Measurements from ENCODE around the gene BOLA1.

Gene BOLA1

DNA sequence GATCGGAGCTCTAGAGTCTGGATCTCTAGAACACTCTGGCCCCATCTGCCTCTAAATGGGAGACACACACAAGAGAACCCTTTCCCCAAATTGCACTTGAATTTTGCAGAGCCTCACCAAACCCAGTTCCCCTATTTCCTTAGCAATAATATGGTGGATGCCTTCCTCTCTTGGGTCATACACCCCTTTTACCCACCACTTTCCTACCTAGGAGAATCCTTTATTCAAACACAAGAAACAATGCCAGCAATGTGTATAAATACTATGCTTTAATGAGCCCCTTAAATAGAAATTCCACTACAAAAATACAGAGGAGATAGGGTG is 29.0 kb downstream of the BOLA1 start:
- TF ChIP-seq TCF4 (CRISPR knock-in tag; IDR thresholded peaks at IDR 0.05; ENCODE audit: borderline replicate concordance) (no peak), ESRRG (CRISPR knock-in tag; IDR thresholded peaks at IDR 0.05) (no peak), ZNF8 (CRISPR knock-in tag; IDR thresholded peaks at IDR 0.05) (no peak), RARB (CRISPR knock-in tag; IDR thresholded peaks at IDR 0.05) (no peak), PPARA (CRISPR knock-in tag; IDR thresholded peaks at IDR 0.05; ENCODE audit: borderline replicate concordance) (no peak), TOX (CRISPR knock-in tag; IDR thresholded peaks at IDR 0.05; ENCODE audit: borderline replicate concordance) (no peak)
- TF ChIP-seq, protein P1, sequence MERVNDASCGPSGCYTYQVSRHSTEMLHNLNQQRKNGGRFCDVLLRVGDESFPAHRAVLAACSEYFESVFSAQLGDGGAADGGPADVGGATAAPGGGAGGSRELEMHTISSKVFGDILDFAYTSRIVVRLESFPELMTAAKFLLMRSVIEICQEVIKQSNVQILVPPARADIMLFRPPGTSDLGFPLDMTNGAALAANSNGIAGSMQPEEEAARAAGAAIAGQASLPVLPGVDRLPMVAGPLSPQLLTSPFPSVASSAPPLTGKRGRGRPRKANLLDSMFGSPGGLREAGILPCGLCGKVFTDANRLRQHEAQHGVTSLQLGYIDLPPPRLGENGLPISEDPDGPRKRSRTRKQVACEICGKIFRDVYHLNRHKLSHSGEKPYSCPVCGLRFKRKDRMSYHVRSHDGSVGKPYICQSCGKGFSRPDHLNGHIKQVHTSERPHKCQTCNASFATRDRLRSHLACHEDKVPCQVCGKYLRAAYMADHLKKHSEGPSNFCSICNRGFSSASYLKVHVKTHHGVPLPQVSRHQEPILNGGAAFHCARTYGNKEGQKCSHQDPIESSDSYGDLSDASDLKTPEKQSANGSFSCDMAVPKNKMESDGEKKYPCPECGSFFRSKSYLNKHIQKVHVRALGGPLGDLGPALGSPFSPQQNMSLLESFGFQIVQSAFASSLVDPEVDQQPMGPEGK (CRISPR knock-in tag; IDR thresholded peaks at IDR 0.05; ENCODE audit: borderline replicate concordance) = no peak
- no peak for ATAC-seq

- TF ChIP-seq RARB (CRISPR knock-in tag; IDR thresholded peaks at IDR 0.05) (no peak), BACH2 (CRISPR knock-in tag; IDR thresholded peaks at IDR 0.05; ENCODE audit: borderline replicate concordance) (no peak), ESRRG (CRISPR knock-in tag; IDR thresholded peaks at IDR 0.05) (no peak), SNAI2 (CRISPR knock-in tag; IDR thresholded peaks at IDR 0.05) (no peak), GLIS3 (CRISPR knock-in tag; IDR thresholded peaks at IDR 0.05) (no peak), TOX (CRISPR knock-in tag; IDR thresholded peaks at IDR 0.05; ENCODE audit: borderline replicate concordance) (no peak), ARNTL (CRISPR knock-in tag; IDR thresholded peaks at IDR 0.05; ENCODE audit: borderline replicate concordance, low read depth) (no peak)
- TF ChIP-seq, protein P1 (CRISPR knock-in tag; IDR thresholded peaks at IDR 0.05; ENCODE audit: borderline replicate concordance) = no peak
- TF ChIP-seq, protein P2, sequence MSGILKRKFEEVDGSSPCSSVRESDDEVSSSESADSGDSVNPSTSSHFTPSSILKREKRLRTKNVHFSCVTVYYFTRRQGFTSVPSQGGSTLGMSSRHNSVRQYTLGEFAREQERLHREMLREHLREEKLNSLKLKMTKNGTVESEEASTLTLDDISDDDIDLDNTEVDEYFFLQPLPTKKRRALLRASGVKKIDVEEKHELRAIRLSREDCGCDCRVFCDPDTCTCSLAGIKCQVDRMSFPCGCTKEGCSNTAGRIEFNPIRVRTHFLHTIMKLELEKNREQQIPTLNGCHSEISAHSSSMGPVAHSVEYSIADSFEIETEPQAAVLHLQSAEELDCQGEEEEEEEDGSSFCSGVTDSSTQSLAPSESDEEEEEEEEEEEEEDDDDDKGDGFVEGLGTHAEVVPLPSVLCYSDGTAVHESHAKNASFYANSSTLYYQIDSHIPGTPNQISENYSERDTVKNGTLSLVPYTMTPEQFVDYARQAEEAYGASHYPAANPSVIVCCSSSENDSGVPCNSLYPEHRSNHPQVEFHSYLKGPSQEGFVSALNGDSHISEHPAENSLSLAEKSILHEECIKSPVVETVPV (CRISPR knock-in tag; IDR thresholded peaks at IDR 0.05) = no peak
- no peak for ATAC-seq
Measured at GRCh38 chr1:149929856-149930255, 30.5 kb downstream of the BOLA1 start.

DNA sequence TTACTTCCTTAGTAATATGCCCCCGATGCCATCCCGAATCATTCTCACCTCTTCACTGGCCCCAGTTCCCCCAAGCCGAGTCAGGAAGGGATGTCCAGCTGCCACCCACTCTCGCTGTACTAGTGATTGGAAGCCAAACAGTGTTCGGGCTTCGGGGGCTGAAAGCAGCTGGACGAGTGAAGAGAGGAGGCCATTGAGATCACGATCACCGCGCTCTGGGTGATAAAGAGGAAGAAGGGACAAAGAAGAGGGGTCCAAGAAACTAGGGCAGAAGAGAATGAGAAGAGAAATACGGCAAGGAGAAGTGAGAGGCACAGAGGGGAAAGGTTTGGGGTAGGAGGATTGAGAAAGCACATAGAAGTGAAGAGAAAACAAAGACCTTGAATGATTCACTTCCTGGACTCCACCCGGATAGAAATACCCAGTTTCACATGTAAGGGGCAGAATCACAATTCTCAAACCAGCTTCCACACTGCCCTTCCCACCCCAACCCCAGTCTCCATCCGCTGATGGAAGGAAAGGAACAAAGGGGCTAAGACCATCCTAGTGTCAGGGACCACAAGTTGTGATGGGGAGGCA is 31.9 kb downstream of the BOLA1 start:
- no peak for TF ChIP-seq TOX (CRISPR knock-in tag; IDR thresholded peaks at IDR 0.05; ENCODE audit: borderline replicate concordance)
- TF ChIP-seq, protein P1 (CRISPR knock-in tag; IDR thresholded peaks at IDR 0.05; ENCODE audit: borderline replicate concordance) = no peak
- no peak for ATAC-seq

DNA sequence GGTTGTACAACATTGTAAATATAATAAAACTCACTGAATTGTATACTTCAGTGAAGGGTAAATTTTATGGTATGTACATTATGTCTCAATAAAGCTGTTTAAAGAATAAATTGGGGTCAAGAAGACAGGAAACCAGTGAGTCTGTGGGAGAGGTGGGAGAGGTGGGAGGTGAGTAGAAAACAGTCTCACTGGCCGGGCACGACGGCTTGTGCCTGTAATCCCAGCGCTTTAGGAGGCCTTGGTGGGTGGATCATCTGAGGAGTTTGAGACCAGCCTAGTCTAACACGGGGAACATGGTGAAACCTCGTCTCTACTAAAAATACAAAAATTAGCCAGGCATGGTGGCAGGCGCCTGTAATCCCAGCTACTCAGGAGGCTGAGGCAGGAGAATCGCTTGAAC is 33.1 kb downstream of the BOLA1 start:
- TF ChIP-seq ZNF70 (CRISPR knock-in tag; IDR thresholded peaks at IDR 0.05) (no peak), TOX (CRISPR knock-in tag; IDR thresholded peaks at IDR 0.05; ENCODE audit: borderline replicate concordance) (no peak), SNAI2 (CRISPR knock-in tag; IDR thresholded peaks at IDR 0.05) (no peak), ISL1 (CRISPR knock-in tag; IDR thresholded peaks at IDR 0.05) (no peak), ZNF8 (CRISPR knock-in tag; IDR thresholded peaks at IDR 0.05) (no peak), OSR1 (CRISPR knock-in tag; IDR thresholded peaks at IDR 0.05) (no peak), GLIS3 (CRISPR knock-in tag; IDR thresholded peaks at IDR 0.05) (no peak), CSDC2 (CRISPR knock-in tag; IDR thresholded peaks at IDR 0.05) (no peak), ARNTL (CRISPR knock-in tag; IDR thresholded peaks at IDR 0.05; ENCODE audit: borderline replicate concordance, low read depth) (no peak)
- TF ChIP-seq, protein P2 (CRISPR knock-in tag; IDR thresholded peaks at IDR 0.05) = no peak
- TF ChIP-seq, protein P1 (CRISPR knock-in tag; IDR thresholded peaks at IDR 0.05; ENCODE audit: borderline replicate concordance) = no peak
- ATAC-seq = no peak

All from SK-N-SH treated with all-trans-retinoic acid at 6 μM for 48 hours (cell line).